ENCODE measurements around the gene VN1R4.
"Not testable (repeated sequence)": the region's sequence is repeated elsewhere in the genome, so short reads cannot be mapped to it uniquely, and the experiment has no call there.

Gene VN1R4, protein sequence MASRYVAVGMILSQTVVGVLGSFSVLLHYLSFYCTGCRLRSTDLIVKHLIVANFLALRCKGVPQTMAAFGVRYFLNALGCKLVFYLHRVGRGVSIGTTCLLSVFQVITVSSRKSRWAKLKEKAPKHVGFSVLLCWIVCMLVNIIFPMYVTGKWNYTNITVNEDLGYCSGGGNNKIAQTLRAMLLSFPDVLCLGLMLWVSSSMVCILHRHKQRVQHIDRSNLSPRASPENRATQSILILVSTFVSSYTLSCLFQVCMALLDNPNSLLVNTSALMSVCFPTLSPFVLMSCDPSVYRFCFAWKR

DNA sequence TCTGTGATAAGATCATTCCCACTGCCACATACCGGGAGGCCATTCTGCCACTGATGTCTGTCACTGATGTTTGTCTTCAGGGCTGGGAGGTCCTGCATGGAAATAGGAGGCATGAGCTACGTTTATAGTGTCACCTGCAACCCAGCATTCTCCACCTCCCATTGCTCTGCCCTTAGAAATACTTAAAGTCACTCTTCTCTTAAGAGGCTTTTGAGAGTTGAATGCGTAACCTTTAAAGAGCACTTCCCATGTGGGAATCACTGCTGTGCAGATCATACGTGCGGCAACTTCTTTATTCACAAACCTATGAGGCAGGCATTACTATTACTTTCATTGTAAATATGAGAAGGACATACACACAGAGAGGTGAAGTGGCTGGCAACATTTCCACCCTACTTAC, at the start of gene VN1R4:
Gene VN1R4 (minus strand): TSS at position 101 of the 400 bp plus-strand sequence. CDS start 58 bp downstream, at position 43.
- H3K9me3 ChIP-seq (ENCODE audit: control insufficient read depth, insufficient read depth, low read length); H3K36me3 ChIP-seq (ENCODE audit: insufficient read depth, low read length); H3K4me1 ChIP-seq (ENCODE audit: insufficient read depth, low read length); H3K9ac ChIP-seq (ENCODE audit: low read depth, low read length): not testable (repeated sequence)

DNA sequence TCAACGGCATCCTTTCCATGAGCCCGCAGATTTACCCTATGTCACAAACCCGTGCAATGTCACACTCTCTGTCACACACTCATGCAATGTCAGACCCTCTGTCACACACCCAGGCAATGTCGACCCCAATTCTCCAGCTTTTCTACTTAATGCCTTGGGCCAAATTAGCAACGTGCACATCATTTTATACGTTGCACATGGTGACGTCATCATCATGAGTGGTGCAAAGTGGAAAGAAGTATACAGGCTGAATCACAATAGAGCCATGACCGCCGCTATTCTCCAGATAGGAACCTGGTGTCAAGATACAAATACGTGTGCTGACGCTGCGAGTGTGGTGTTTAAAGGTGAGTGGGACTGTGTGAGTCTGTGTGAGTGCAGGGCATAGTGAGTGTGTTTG, 44.4 kb upstream of the VN1R4 start:
- Histone ChIP-seq H3K9ac (ENCODE audit: low read depth, low read length) (no peak overlapping the region), H3K36me3 (ENCODE audit: insufficient read depth, low read length) (no peaks in the 10 kb centered on the region), H3K4me1 (ENCODE audit: insufficient read depth, low read length) (no peaks in the 10 kb centered on the region), H3K9me3 (ENCODE audit: control insufficient read depth, insufficient read depth, low read length) (no peaks in the 10 kb centered on the region)

DNA sequence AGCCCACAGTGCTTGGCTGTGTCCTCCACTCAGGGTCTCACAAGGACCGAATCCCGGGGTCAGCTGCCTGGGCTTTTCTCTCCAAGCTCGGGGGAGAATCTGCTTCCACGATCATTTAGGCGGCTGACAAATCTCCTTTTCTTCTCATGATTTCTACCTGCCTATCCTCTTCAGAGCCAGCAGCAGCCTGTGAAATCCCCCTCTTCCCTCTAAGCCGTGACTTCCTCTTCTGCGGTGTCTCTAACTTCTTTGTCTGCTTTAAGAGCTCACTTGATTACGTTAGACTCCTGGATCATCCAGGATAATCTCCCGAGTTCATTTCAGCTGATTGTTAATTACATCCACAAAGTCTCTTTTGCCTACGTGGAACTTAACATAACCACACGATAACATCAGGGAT, 43.5 kb upstream of the VN1R4 start:
- Histone ChIP-seq H3K9ac (ENCODE audit: low read depth, low read length) (no peak overlapping the region), H3K36me3 (ENCODE audit: insufficient read depth, low read length) (no peaks in the 10 kb centered on the region), H3K9me3 (ENCODE audit: control insufficient read depth, insufficient read depth, low read length) (no peaks in the 10 kb centered on the region), H3K4me1 (ENCODE audit: insufficient read depth, low read length) (no peaks in the 10 kb centered on the region)

- Histone ChIP-seq H3K9ac (ENCODE audit: low read depth, low read length) (no peak overlapping the region), H3K9me3 (ENCODE audit: control insufficient read depth, insufficient read depth, low read length) (no peaks in the 10 kb centered on the region; the same call in 1 of the 2 replicates), H3K4me1 (ENCODE audit: insufficient read depth, low read length) (no peaks in the 10 kb centered on the region), H3K36me3 (ENCODE audit: insufficient read depth, low read length) (no peaks in the 10 kb centered on the region)
Observed at GRCh38 chr19:53308339-53308811, 40.9 kb upstream of the VN1R4 start.

DNA sequence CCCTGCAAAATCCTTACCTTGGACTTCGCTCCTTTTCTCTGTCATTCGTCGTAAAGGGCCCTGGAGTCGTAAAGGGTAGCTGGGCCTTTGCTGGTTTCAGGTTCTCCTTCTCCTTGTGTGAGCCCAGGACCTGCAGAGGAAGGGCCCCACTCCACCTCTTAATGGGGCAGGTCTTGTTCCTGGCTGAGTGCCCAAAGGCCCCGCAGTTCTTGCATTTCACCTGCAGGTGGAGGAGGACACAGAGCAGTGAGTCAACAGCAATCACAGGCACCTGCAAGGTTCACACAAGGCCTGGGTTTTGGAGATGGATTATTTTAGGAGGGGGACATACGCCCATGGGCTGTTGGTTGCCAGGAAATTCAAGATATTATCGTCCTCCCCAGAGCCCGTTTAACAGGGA, 33.8 kb upstream of the VN1R4 start:
- not testable (repeated sequence) for H3K4me1 ChIP-seq (ENCODE audit: insufficient read depth, low read length); H3K9me3 ChIP-seq (ENCODE audit: control insufficient read depth, insufficient read depth, low read length); H3K9ac ChIP-seq (ENCODE audit: low read depth, low read length); H3K36me3 ChIP-seq (ENCODE audit: insufficient read depth, low read length)

- Histone ChIP-seq H3K9me3 (ENCODE audit: control insufficient read depth, insufficient read depth, low read length) (peaks cover 26% of the 10 kb centered on the region), H3K9ac (ENCODE audit: low read depth, low read length) (no peak overlapping the region), H3K4me1 (ENCODE audit: insufficient read depth, low read length) (no peaks in the 10 kb centered on the region)
Observed at GRCh38 chr19:53294786-53295441, 27.4 kb upstream of the VN1R4 start.

GRCh38 chr19:53290758-53291549, 23.4 kb upstream of the VN1R4 start:
- no peak overlapping the region for H3K9ac ChIP-seq (ENCODE audit: low read depth, low read length)
- peaks cover 21% of the 10 kb centered on the region for H3K9me3 ChIP-seq (ENCODE audit: control insufficient read depth, insufficient read depth, low read length)
- no peaks in the 10 kb centered on the region for H3K4me1 ChIP-seq (ENCODE audit: insufficient read depth, low read length)
- no peaks in the 10 kb centered on the region for H3K36me3 ChIP-seq (ENCODE audit: insufficient read depth, low read length)

More at GRCh38 chr19:53294786-53295441, 27.4 kb upstream of the VN1R4 start:
- H3K36me3 ChIP-seq (ENCODE audit: insufficient read depth, low read length) = no peaks in the 10 kb centered on the region

GRCh38 chr19:53285087-53285486, 17.6 kb upstream of the VN1R4 start:
- no peak overlapping the region for H3K9ac ChIP-seq (ENCODE audit: low read depth, low read length)
- no peaks in the 10 kb centered on the region for H3K4me1 ChIP-seq (ENCODE audit: insufficient read depth, low read length)
- no peaks in the 10 kb centered on the region for H3K36me3 ChIP-seq (ENCODE audit: insufficient read depth, low read length)
- H3K9me3 ChIP-seq (ENCODE audit: control insufficient read depth, insufficient read depth, low read length) = peaks cover 5% of the 10 kb centered on the region

- not testable (repeated sequence) for H3K9me3 ChIP-seq (ENCODE audit: control insufficient read depth, insufficient read depth, low read length); H3K36me3 ChIP-seq (ENCODE audit: insufficient read depth, low read length); H3K9ac ChIP-seq (ENCODE audit: low read depth, low read length); H3K4me1 ChIP-seq (ENCODE audit: insufficient read depth, low read length)
Observed at GRCh38 chr19:53281947-53282346, 14.4 kb upstream of the VN1R4 start.

DNA sequence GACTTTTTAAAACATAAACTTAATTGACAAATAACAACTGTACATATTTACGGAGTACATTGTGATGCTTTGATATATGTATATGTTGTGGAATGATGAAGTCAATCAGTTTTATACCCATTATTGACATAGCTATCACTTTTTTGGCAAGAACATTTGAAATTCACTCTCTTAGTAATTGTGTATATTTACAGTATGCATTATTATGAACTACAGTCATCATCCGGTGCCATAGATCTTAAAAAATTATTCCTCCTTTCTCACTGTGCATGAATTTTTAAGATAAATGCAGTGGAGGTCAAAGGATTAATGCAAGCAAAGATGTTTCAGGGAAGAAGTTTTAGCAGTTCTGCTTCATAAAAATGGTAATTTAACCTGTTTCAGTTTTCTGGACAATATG, 8.0 kb upstream of the VN1R4 start:
- no peak overlapping the region for H3K9ac ChIP-seq (ENCODE audit: low read depth, low read length)
- no peaks in the 10 kb centered on the region for H3K36me3 ChIP-seq (ENCODE audit: insufficient read depth, low read length)
- H3K4me1 ChIP-seq (ENCODE audit: insufficient read depth, low read length) = no peaks in the 10 kb centered on the region
- H3K9me3 ChIP-seq (ENCODE audit: control insufficient read depth, insufficient read depth, low read length) = no peaks in the 10 kb centered on the region; the same call in 1 of the 2 replicates

- Histone ChIP-seq H3K36me3 (ENCODE audit: insufficient read depth, low read length) (no peaks in the 10 kb centered on the region), H3K4me1 (ENCODE audit: insufficient read depth, low read length) (no peaks in the 10 kb centered on the region), H3K9me3 (ENCODE audit: control insufficient read depth, insufficient read depth, low read length) (no peaks in the 10 kb centered on the region)
Observed at GRCh38 chr19:53272044-53272443, 4.5 kb upstream of the VN1R4 start.

GRCh38 chr19:53269861-53270260, 2.3 kb upstream of the VN1R4 start:
- not testable (repeated sequence) for H3K36me3 ChIP-seq (ENCODE audit: insufficient read depth, low read length); H3K9me3 ChIP-seq (ENCODE audit: control insufficient read depth, insufficient read depth, low read length); H3K9ac ChIP-seq (ENCODE audit: low read depth, low read length); H3K4me1 ChIP-seq (ENCODE audit: insufficient read depth, low read length)

More at GRCh38 chr19:53272044-53272443, 4.5 kb upstream of the VN1R4 start:
- no peak overlapping the region for H3K9ac ChIP-seq (ENCODE audit: low read depth, low read length)

- H3K36me3 ChIP-seq (ENCODE audit: insufficient read depth, low read length); H3K9ac ChIP-seq (ENCODE audit: low read depth, low read length); H3K4me1 ChIP-seq (ENCODE audit: insufficient read depth, low read length); H3K9me3 ChIP-seq (ENCODE audit: control insufficient read depth, insufficient read depth, low read length): not testable (repeated sequence)
Observed at GRCh38 chr19:53257715-53258342, 9.7 kb downstream of the VN1R4 start, which contains the start of gene VN1R2. TSS of gene VN1R2 (plus strand) at chr19:53258292. CDS start at chr19:53258376, 84 bp downstream.
